Measurements from ENCODE around the gene UCKL1.
A peak's percentile ranks its signal among the peaks of the same experiment; 100 is the strongest.

The UCKL1 gene

DNA sequence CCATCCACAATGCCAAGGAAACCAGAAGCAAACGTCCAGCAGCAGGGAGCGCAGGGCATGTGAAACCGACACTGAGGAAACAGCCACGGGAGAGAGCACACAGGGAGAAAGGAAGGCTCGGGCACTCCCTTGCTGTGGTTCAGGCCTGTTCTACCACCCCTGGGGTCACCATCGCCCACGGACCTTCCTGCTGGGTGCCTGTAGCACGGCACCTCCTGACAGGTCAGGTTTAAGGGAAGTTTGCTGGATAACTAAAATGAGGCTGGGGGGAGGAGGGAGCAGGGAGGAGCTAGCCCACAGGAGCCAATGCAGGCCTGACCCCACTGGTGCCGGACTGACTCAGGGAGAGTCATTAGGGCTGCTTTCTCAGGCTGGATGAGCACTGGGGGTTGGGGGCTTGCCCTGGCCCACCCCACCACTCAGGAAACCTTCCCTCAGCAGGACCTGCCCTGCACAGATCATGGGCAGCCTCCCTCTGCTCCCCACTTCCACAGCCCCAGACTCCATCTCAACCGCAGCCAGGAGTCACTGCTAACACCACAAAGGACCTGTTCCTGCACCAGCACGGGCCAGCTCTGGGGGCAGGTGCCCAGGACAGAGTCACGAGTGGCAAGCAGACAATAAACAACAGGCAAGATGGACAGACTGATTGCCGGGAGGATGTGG, 2.3 kb downstream of the UCKL1 start:
- Histone ChIP-seq H3K9ac (ENCODE audit: low read depth, low read length) (no peak overlapping the region), H3K9me3 (ENCODE audit: control insufficient read depth, insufficient read depth, low read length) (no peaks in the 10 kb centered on the region), H3K27me3 (ENCODE audit: control insufficient read depth, insufficient read depth, low read length) (no peaks in the 10 kb centered on the region), H3K4me3 (ENCODE audit: low read depth, low read length) (no peak overlapping the region), H3K4me1 (ENCODE audit: control insufficient read depth, insufficient read depth, low read length) (peaks cover 15% of the 10 kb centered on the region), H3K36me3 (ENCODE audit: control insufficient read depth, insufficient read depth, low read length) (peaks cover 6% of the 10 kb centered on the region)

DNA sequence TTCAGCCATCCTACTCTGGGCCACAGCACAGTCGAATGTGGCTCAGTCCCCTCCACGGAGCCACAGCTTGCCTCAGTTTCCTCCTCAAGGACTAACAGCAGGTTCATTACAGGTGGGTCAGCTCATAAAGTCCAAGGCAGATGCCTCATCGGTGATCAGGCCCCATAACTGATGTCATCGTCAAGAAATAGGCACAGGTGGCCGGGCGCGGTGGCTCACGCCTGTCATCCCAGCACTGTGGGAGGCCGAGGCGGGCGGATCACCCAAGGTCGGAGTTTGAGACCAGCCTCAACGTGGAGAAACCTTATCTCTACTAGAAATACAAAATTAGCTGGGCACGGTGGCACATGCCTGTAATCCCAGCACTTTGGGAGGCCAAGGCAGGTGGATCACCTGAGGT, 3.4 kb downstream of the UCKL1 start:
- Histone ChIP-seq H3K36me3 (ENCODE audit: control insufficient read depth, insufficient read depth, low read length) (peaks cover 6% of the 10 kb centered on the region), H3K4me1 (ENCODE audit: control insufficient read depth, insufficient read depth, low read length) (peaks cover 13% of the 10 kb centered on the region), H3K9ac (ENCODE audit: low read depth, low read length) (no peak overlapping the region), H3K4me3 (ENCODE audit: low read depth, low read length) (no peak overlapping the region), H3K27me3 (ENCODE audit: control insufficient read depth, insufficient read depth, low read length) (no peaks in the 10 kb centered on the region), H3K9me3 (ENCODE audit: control insufficient read depth, insufficient read depth, low read length) (no peaks in the 10 kb centered on the region)

DNA sequence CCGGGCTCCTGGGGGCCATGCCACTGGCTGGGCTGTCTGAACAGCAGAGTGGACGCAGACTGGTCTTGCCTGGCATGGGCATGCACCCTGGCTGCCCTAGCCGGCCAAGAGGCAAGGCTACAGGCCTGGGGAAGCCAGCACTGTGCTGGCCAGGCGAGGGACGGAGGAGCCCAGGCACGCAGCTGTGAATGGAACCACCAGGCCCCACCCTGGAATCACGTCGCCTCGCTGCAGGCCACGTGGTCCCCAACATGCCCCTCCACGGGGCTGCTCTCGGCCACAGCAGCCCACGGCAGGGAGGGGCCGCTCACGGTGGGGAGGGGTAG, 4.0 kb downstream of the UCKL1 start:
- no peak overlapping the region for H3K9ac ChIP-seq (ENCODE audit: low read depth, low read length)
- no peaks in the 10 kb centered on the region for H3K9me3 ChIP-seq (ENCODE audit: control insufficient read depth, insufficient read depth, low read length)
- peaks cover 13% of the 10 kb centered on the region for H3K4me1 ChIP-seq (ENCODE audit: control insufficient read depth, insufficient read depth, low read length)
- no peaks in the 10 kb centered on the region for H3K27me3 ChIP-seq (ENCODE audit: control insufficient read depth, insufficient read depth, low read length)
- peaks cover 6% of the 10 kb centered on the region for H3K36me3 ChIP-seq (ENCODE audit: control insufficient read depth, insufficient read depth, low read length)
- H3K4me3 ChIP-seq (ENCODE audit: low read depth, low read length) = no peak overlapping the region

- Histone ChIP-seq H3K4me3 (ENCODE audit: low read depth, low read length) (no peak overlapping the region), H3K9me3 (ENCODE audit: control insufficient read depth, insufficient read depth, low read length) (no peaks in the 10 kb centered on the region), H3K27me3 (ENCODE audit: control insufficient read depth, insufficient read depth, low read length) (no peaks in the 10 kb centered on the region), H3K4me1 (ENCODE audit: control insufficient read depth, insufficient read depth, low read length) (peaks cover 13% of the 10 kb centered on the region), H3K36me3 (ENCODE audit: control insufficient read depth, insufficient read depth, low read length) (peaks cover 6% of the 10 kb centered on the region), H3K9ac (ENCODE audit: low read depth, low read length) (no peak overlapping the region)
Measured at GRCh38 chr20:63951398-63952209, 4.6 kb downstream of the UCKL1 start.

DNA sequence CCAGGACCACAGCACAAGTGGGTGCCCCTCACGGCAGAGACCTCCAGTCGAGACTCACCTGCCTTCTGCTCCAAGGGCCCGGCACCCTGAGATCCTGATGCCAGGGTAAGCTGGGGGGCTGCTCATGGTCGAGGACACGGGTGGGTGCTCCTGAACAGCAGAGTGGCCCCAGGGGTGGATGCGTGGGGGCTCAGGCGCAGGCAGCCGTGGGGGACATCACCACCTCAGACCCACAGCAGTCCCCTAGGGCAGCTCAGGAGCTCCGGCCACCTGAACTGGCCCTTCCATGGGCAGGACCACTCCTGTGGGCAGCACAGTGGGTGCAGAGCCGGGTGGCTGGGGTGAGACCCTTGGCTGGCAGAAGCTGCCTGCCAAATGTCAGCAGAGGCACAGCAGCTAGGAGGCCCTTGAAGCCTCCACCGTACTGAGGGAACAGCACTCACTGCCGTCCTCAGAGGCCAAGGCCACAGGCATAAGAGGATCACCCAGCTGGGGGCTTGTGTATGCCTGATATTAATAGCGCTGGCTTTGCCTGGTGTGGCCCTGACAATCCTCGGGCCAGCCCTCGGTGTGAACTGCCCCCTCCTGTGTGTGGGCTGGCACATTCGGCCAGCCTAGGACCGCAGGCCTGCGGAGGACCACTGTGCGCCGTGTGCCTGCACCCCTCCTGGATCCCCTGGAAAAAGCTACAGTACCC, 5.4 kb downstream of the UCKL1 start:
- Histone ChIP-seq H3K4me1 (ENCODE audit: control insufficient read depth, insufficient read depth, low read length) (peaks cover 13% of the 10 kb centered on the region), H3K4me3 (ENCODE audit: low read depth, low read length) (no peak overlapping the region), H3K36me3 (ENCODE audit: control insufficient read depth, insufficient read depth, low read length) (peaks cover 5% of the 10 kb centered on the region), H3K9me3 (ENCODE audit: control insufficient read depth, insufficient read depth, low read length) (no peaks in the 10 kb centered on the region), H3K9ac (ENCODE audit: low read depth, low read length) (peak overlapping the region; percentile 26), H3K27me3 (ENCODE audit: control insufficient read depth, insufficient read depth, low read length) (no peaks in the 10 kb centered on the region)

GRCh38 chr20:63947638-63948456, 8.4 kb downstream of the UCKL1 start:
- H3K9ac ChIP-seq (ENCODE audit: low read depth, low read length) = no peak overlapping the region
- H3K27me3 ChIP-seq (ENCODE audit: control insufficient read depth, insufficient read depth, low read length) = no peaks in the 10 kb centered on the region
- H3K4me3 ChIP-seq (ENCODE audit: low read depth, low read length) = no peak overlapping the region
- peaks cover 10% of the 10 kb centered on the region for H3K4me1 ChIP-seq (ENCODE audit: control insufficient read depth, insufficient read depth, low read length)
- peaks cover 30% of the 10 kb centered on the region for H3K36me3 ChIP-seq (ENCODE audit: control insufficient read depth, insufficient read depth, low read length)
- H3K9me3 ChIP-seq (ENCODE audit: control insufficient read depth, insufficient read depth, low read length) = no peaks in the 10 kb centered on the region

DNA sequence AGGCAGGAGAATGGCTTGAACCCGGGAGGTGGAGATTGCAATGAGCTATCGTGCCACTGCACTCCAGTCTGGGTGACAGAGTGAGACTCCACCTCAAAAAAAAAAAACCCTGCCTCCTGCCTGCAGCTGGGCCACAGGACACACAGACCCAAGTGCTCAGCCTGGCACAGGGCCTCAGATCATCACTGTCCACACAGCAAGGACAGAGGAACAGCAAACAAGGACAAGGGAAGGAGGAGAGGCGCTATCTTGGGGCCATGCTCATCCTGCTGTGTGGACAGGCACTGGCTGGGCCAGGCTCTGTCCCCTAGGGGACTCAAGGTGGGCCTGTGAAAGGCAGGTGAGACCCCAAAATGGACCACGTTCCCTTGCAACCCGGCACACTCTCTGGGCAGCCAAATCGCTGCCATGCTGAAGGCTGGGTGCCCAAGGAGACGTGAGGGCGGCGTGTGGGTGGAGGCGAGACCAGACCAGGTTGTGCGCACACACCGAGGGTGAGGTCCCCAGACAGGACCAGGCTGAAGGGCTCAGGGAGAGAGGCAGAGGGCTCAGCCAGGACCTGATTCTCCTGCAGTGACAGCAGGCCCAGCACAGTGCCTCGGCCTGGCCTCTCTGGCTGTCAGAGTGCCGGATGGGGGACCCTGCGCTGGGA, 9.1 kb downstream of the UCKL1 start:
- Histone ChIP-seq H3K9me3 (ENCODE audit: control insufficient read depth, insufficient read depth, low read length) (no peaks in the 10 kb centered on the region), H3K4me1 (ENCODE audit: control insufficient read depth, insufficient read depth, low read length) (peaks cover 10% of the 10 kb centered on the region), H3K36me3 (ENCODE audit: control insufficient read depth, insufficient read depth, low read length) (peaks cover 32% of the 10 kb centered on the region), H3K27me3 (ENCODE audit: control insufficient read depth, insufficient read depth, low read length) (no peaks in the 10 kb centered on the region), H3K4me3 (ENCODE audit: low read depth, low read length) (no peak overlapping the region), H3K9ac (ENCODE audit: low read depth, low read length) (no peak overlapping the region)

- Histone ChIP-seq H3K9ac (ENCODE audit: low read depth, low read length) (no peak overlapping the region), H3K4me3 (ENCODE audit: low read depth, low read length) (no peak overlapping the region), H3K9me3 (ENCODE audit: control insufficient read depth, insufficient read depth, low read length) (no peaks in the 10 kb centered on the region), H3K36me3 (ENCODE audit: control insufficient read depth, insufficient read depth, low read length) (peaks cover 32% of the 10 kb centered on the region), H3K27me3 (ENCODE audit: control insufficient read depth, insufficient read depth, low read length) (no peaks in the 10 kb centered on the region), H3K4me1 (ENCODE audit: control insufficient read depth, insufficient read depth, low read length) (peaks cover 10% of the 10 kb centered on the region)
Measured at GRCh38 chr20:63945921-63946920, 10.0 kb downstream of the UCKL1 start.

DNA sequence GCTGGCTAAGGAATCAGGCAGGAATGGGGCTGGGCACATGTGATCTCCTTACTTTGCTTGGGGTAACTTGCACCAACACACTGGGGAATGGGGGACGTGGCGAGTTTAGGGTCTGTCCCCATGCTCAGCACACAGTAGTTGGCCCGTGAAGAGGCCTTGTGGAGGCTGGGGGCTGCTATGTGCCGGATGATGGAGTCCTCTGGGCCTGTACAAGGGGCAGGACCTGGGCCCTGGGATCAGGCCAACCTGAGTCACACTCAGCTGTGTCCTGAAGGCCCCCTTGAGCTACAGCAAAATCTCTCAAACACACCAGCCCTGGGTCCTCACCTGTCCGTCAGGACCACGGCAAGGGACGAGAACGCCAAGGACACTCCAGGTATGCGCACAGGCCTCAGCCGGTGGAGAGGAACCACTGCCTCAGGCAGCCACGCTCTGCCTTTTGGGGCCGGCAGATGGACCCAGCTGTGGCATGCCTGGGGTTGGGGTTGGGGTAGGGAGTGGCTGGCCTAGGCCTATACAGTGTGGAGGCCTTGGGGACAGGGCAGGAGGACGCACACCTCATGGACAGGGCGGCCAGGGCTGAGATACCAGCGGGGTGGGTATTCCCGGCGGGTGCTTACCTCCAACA, 11.1 kb downstream of the UCKL1 start:
- no peaks in the 10 kb centered on the region for H3K27me3 ChIP-seq (ENCODE audit: control insufficient read depth, insufficient read depth, low read length)
- no peaks in the 10 kb centered on the region for H3K9me3 ChIP-seq (ENCODE audit: control insufficient read depth, insufficient read depth, low read length)
- no peak overlapping the region for H3K9ac ChIP-seq (ENCODE audit: low read depth, low read length)
- no peak overlapping the region for H3K4me3 ChIP-seq (ENCODE audit: low read depth, low read length)
- H3K4me1 ChIP-seq (ENCODE audit: control insufficient read depth, insufficient read depth, low read length) = peaks cover 10% of the 10 kb centered on the region
- peaks cover 32% of the 10 kb centered on the region for H3K36me3 ChIP-seq (ENCODE audit: control insufficient read depth, insufficient read depth, low read length)
